GM19452 (cell line): ENCODE data around the gene TIGAR.

Source experiments
- ATAC-seq: cut with Tn5 transposase; IDR thresholded peaks from one replicate; pipeline ENCODE4 v1.9.1; 2021; ENCODE audit not compliant: unreplicated experiment

TIGAR gene, protein sequence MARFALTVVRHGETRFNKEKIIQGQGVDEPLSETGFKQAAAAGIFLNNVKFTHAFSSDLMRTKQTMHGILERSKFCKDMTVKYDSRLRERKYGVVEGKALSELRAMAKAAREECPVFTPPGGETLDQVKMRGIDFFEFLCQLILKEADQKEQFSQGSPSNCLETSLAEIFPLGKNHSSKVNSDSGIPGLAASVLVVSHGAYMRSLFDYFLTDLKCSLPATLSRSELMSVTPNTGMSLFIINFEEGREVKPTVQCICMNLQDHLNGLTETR

GRCh38 chr12:4320853-4321701 is at the start of gene TIGAR:
Gene TIGAR, plus strand, starts transcription at chr12:4321213. Its CDS starts 59 bp downstream, at chr12:4321272.
- ATAC-seq = peak; percentile 97

GRCh38 chr12:4271717-4272423 is 49.1 kb upstream of the TIGAR start:
- peak; percentile 29 for ATAC-seq

GRCh38 chr12:4272424-4273272 is 48.4 kb upstream of the TIGAR start:
- ATAC-seq = peak; percentile 3

GRCh38 chr12:4273273-4273651 is 47.8 kb upstream of the TIGAR start:
- ATAC-seq = no peak

GRCh38 chr12:4273652-4274395 is 47.2 kb upstream of the TIGAR start, which contains the start of gene CCND2:
Gene CCND2, plus strand, starts transcription at chr12:4273762. Its CDS starts 279 bp downstream, at chr12:4274041.
- ATAC-seq = peak; percentile 25

DNA sequence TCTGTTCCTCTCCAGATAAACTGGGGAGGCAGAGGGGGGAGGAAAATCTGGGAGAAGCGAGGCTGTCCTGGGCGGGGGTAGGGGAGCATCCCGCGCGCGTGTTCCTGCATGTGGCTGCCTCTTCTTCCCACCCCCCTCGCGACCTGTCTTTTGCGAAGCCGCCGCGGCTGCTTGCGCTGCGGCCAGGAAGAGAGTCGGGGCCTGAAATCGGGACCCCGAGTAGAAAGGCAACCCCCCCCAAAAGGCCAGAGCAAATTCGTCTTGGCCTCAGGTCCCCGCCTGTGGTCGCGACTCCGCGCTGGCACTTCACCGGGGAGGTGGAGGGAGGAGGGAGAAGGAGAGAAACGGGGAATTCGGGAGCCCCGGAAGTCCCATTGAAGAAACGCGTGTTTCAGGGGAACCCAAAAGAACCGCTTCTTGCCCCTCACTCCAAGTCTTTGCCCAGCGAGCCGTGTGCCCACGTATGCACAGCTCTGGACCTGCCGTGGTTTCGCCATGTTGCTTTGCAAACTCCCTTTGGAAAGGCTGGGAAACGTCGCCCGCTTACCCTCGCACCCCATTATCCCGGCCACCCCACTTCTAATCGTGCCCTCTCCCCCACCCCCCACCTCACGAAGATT is 46.5 kb upstream of the TIGAR start:
- ATAC-seq = no peak

GRCh38 chr12:4275016-4275869 is 45.8 kb upstream of the TIGAR start:
- no peak for ATAC-seq

GRCh38 chr12:4275870-4276301 is 45.1 kb upstream of the TIGAR start:
- no peak for ATAC-seq

DNA sequence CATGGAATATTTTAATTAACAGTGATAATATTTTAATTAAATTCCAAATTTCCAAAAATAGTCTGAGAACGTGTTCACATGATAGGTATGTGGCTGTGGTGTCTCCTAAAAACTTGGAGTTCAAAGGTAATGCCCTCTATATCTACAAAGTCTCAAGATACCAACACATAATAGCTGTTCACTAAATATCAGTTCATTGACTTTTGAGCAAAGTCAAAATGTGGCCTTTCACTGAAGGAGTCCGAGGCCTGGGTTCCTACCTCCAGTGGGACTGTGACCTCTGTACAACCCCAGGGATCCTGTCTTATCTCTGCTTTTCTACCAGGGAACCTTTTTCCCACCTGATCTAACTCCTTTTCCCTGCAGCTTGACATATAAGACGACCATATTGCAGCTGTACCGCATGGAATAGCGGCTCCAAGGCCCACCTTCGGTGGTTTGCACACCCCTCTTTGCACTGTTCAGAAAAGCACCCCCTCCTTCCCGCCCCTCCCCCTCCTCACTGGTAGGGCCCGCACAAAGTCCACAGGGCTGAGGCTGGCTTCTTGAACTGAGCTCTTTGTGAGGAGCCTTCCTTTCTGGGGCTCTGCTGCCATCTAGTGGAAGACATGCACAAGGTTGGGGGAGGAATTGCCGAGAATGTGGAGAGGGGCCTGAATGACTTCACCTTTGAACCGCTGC is 44.3 kb upstream of the TIGAR start:
- ATAC-seq = no peak

GRCh38 chr12:4277205-4277543 is 43.8 kb upstream of the TIGAR start:
- ATAC-seq = no peak

DNA sequence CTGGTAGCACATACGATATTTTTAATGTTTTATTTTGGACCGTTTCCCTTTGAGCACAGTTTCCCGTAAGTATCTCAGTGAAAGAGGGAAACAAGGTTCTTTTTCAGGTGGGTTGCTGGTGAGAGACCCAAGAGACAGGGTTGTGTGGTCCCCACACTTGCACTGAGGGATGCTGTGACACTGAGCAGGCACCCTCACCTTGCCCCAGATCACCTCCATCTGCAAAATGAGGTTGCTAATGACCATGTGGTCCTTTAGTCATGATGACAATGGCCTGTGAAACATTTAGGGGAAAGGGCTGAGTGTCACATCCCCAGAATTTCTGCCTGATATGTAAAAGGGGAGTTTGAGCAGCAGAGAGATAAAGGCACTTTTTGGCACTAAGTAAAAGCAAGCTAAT is 43.2 kb upstream of the TIGAR start:
- no peak for ATAC-seq

- ATAC-seq = no peak
Measured at GRCh38 chr12:4278329-4279197, 42.5 kb upstream of the TIGAR start.

- no peak for ATAC-seq
Measured at GRCh38 chr12:4279198-4279690, 41.8 kb upstream of the TIGAR start.

DNA sequence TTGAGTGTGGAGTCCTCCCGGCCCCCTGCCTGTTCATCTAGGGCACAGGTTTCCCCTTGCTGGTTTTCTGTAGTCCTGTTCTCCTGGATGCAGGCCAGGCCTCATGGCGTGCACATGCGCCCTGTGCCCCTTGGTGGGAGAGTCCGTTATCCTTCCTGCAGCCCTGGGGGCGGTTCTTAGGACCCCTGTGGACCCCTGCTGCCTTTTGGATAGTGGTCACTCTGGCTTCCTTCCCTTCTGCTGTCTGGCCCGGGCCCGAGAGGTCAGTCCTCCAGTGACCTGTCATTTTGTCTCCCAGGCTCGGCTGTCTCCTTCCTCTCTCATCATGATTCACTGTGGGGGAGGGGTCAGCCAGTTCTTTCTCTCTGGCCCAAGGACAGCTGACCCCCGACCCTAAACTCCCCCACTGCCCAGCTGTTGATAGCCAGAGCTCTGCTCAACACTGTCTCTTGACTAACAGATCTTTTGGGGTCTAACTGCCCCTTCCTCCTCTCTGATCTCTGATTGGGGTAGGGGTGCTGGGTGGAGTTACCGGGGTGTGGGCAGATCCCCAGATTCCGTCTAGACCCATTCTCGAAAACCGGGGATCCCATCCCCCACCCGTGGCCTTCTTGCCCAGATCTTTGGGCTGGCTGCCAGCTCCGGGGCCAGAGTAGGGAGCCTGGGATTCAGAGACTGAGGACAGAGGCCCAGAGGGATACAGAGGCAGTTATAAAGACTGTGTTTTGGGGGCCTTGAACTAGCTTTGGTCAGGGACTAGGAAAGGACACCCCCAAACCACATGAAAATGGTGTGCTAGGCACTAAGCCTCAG is 40.5 kb upstream of the TIGAR start:
- no peak for ATAC-seq

DNA sequence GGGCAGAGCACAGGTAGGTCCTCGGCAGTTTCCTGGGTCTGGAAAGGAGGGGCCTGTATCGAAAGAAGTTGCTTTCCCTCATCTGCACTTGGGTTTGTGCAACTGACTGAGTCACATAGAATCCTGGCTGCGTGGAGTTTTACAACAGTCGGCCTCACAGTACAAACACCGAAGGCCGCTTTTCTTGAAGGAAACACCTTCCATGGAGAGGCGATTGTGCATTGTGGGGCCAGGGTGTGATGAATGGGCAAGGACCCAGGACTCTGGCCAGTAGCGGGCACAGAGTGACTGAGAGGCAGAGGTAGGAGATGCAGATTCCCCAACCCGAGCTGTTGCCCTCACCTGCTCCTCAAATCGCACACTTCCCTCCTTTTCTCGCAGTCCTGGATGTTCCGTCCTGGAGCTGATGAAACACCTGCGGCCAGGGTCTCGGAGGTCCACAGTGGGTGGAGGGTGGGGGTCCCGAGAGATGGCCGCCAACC is 39.8 kb upstream of the TIGAR start:
- no peak for ATAC-seq
